Heart right ventricle (tissue), 16 donors: ENCODE data around the gene ENO2. TPM values are rescaled to one million over a fixed set of nuclear protein-coding genes. Genes with fewer than 3 reads are reported as not detected.

ENCODE experiments used
- ATAC-seq, 8 donors: fragments of 200-7000 bp; cut with Tn5 transposase; one replicate each; pipeline ENCODE4 v1.9.1; 2020; ENCODE audit warnings: mild to moderate bottlenecking in 8 of 8, moderate library complexity in 8 of 8, moderate number of reproducible peaks in 1 of 8
- DNase-seq, 2 donors: peaks; one replicate each; pipeline ENCODE4 v3.0.0-alpha.2; 2020
- H3K27ac ChIP-seq, 10 donors: fragments of 200-600 bp; sonication (generic) in 2 of 10; one replicate each; pipeline versions ENCODE4 v1.5.0 to v1.8.0; 2020 to 2022; ENCODE audit warnings: mild to moderate bottlenecking in 3 of 10
- H3K27me3 ChIP-seq, 7 donors: fragments of 200-600 bp; one replicate each; pipeline ENCODE4 v1.8.0; 2021 to 2022; ENCODE audit warnings: mild to moderate bottlenecking in 2 of 7
- H3K36me3 ChIP-seq, 9 donors: fragments of 200-600 bp; sonication (generic) in 1 of 9; one replicate each; pipeline versions ENCODE4 v1.5.0 to v1.8.0; 2020 to 2022; ENCODE audit warnings: mild to moderate bottlenecking in 2 of 9
- H3K4me1 ChIP-seq, 9 donors: fragments of 200-600 bp; sonication (generic) in 1 of 9; one replicate each; pipeline versions ENCODE4 v1.5.0 to v1.8.0; 2020 to 2022; ENCODE audit warnings: mild to moderate bottlenecking in 4 of 9
- H3K4me3 ChIP-seq, 10 donors: fragments of 200-600 bp; sonication (generic) in 2 of 10; one replicate each; pipeline versions ENCODE4 v1.5.0 to v1.8.0; 2020 to 2022; ENCODE audit warnings: mild to moderate bottlenecking in 7 of 10, moderate library complexity in 2 of 10
- H3K9me3 ChIP-seq, 11 donors: fragments of 200-600 bp in 10 of 11; sonication (generic) in 2 of 11; one replicate each; pipeline versions ENCODE4 v1.5.0 to v1.8.0; 2013 to 2022; ENCODE audit warnings: mild to moderate bottlenecking in 2 of 11, control low read depth in 1 of 11, moderate library complexity in 1 of 11
- CTCF ChIP-seq, 9 donors: fragments of 200-600 bp; sonication (generic) in 2 of 9; IDR thresholded peaks; one replicate each; pipeline versions ENCODE4 v1.5.0 to v1.8.0; 2021 to 2022; ENCODE audit warnings: antibody characterized with exemption in 9 of 9, mild to moderate bottlenecking in 5 of 9, moderate library complexity in 1 of 9
- WGBS, 2 donors: extraction: QIAGEN DNeasy Blood & Tissue Kit; methylation state at CpG; one replicate each; pipeline ENCODE4 v1.1.7; 2013; ENCODE audit warnings: inconsistent platforms in 1 of 2; 5-methylcytosine and 5-hydroxymethylcytosine counted together
- intact Hi-C, 10 donors: fragments of 100-400 bp; cut with DNase I; formaldehyde crosslinking; loops; one replicate each; pipeline versions ENCODE4 v1.11.1 to v1.14.2; 2022
- polyA plus RNA-seq, 2 donors: library from polyadenylated mRNA; stranded (reverse); fragments of 200-250 nt; gene quantifications; one replicate each; pipeline ENCODE4 v1.2.3, GENCODE V29; 2013
- total RNA-seq, 10 donors: library from RNA; stranded (reverse); fragmentation: NEBNext Ultra II Directional in 3 of 10; extraction: Animal tissue kit (Norgen Biotek cat#: 25700) in 3 of 10; gene quantifications; one replicate each; pipeline versions ENCODE4 v1.2.1 to v1.2.4, GENCODE V29; 2021 to 2023
- donor health status: Arrhythmogenic right ventricular cardiomyopathy.
- donor health status: ischemic (EF 13 %, LVEDD 7.1; RV severe dilation, severe dysfunction).
- donor health status: healthy with polysubstance abuse.
- donor health status: DM: no; HTN: yes; CAD: no.
- donor health status: DM: no; HTN: no; CAD: no.
- donor health status: ischemic (EF 25% LVEDD 6.9; RV normal size, moderate dysfunction).
- donor health status: ischemic (EF 25% LVEDD 5.7; RV mildly dilated, moderate dysfunction).
- donor health status: healthy.
- donor health status: DM: yes; HTN: yes; CAD: no.
- donor health status: Ischemic cardiomyopathy.
- donor health status: ischemic (EF 35%, LVEDD 5.7; RV mildly dilated, moderate dysfunction).
- donor health status: nonischemic (EF 11% LVEDD 7.7; RV severe dilation, severe dysfunction).
- donor health status: DM: yes; HTN: yes; CAD: no.
- donor health status: PGD.
- donor health status: ischemic (EF 29% LVEDD 5.4; RV normal size, mild dysfunction).
- donor health status: nonischemic (EF 23%, LVEDD 6.1; RV moderate dilation, normal function).

The ENO2 gene
- total and polyA plus RNA-seq, 12 donors = 6.3 to 68.4 (median 16.7) TPM

DNA sequence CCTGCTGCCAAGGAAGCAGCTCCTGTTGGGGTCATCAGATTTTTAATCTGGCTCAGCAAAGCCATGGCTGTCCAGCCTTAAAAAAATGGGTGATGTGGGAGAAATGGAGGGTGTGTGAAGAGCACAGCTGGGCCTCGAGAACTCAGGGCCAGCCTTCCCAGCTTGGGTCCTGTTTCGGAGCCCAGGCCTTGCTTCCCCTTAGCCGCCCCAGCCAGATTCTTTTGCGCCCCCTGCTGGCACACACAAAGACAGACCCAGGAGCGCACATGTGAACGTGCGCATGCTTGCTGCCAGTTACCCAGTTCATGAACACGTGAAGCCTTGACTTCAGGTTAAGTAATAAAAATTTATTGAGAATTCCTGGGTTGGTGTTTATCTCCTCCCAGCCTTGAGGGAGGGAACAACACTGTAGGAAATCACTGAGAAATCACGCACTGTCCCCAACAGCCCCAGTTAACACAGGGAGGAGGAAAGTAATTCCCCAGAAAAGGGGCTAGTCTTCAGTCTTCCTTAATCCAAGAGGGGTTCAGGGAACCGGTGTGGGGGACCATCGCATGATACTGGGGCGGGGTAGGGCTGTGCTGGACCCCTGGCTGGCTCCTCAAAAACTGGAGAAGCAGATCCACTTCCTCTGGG, 50.8 kb downstream of the ENO2 start:
- H3K36me3 ChIP-seq = peaks cover 0 to 54% (median 32%) of the 10 kb centered on the region in 9 donors
- no peak overlapping the region for H3K4me3 ChIP-seq
- peak overlapping the region in 9 of 10 donors; percentile 3 to 84 (median 74) for H3K27ac ChIP-seq
- intact Hi-C loops = loop anchor here in 7 of 10 donors (1.0 to 10.0 kb wide), 6 partner anchors 20 to 127 kb away; partner anchors contain the start of genes C12orf57 (in 4 of the 7), C1R (in 1 of the 7), LPCAT3 (in 1 of the 7) and SPSB2 (in 1 of the 7)
- peak; percentile 75 to 97 (median 93) for TF ChIP-seq CTCF (IDR thresholded peaks at IDR 0.05)
- peaks cover 25 to 66% (median 55%) of the 10 kb centered on the region in 9 donors for H3K4me1 ChIP-seq
- DNase-seq (peak; percentile 81 to 90), ATAC-seq (peak; percentile 56 to 83 (median 81))
- WGBS, 2 donors = 24 to 28% methylated on average over 12 of the region's 12 CpGs
- no peaks in the 10 kb centered on the region for H3K27me3 ChIP-seq
- H3K9me3 ChIP-seq = no peaks in the 10 kb centered on the region

- intact Hi-C loops = loop anchor here in 7 of 10 donors (1.0 to 10.0 kb wide), 6 partner anchors 21 to 127 kb away; partner anchors contain the start of genes C12orf57 (in 4 of the 7), C1R (in 1 of the 7), LPCAT3 (in 1 of the 7) and SPSB2 (in 1 of the 7)
- ATAC-seq (no peak), DNase-seq (no peak)
- WGBS, 2 donors = 76% methylated on average over 4 of the region's 4 CpGs
- Histone ChIP-seq H3K4me1 (peaks cover 24 to 60% (median 51%) of the 10 kb centered on the region in 9 donors), H3K9me3 (no peaks in the 10 kb centered on the region), H3K27me3 (no peaks in the 10 kb centered on the region), H3K36me3 (peaks cover 0 to 49% (median 32%) of the 10 kb centered on the region in 9 donors), H3K27ac (peak overlapping the region in 3 of 10 donors; percentile 74 to 84 (median 74)), H3K4me3 (no peak overlapping the region)
- no peak for TF ChIP-seq CTCF (IDR thresholded peaks at IDR 0.05)
These were observed 51.3 kb downstream of the ENO2 start for GRCh38 chr12:6965714-6966113.

DNA sequence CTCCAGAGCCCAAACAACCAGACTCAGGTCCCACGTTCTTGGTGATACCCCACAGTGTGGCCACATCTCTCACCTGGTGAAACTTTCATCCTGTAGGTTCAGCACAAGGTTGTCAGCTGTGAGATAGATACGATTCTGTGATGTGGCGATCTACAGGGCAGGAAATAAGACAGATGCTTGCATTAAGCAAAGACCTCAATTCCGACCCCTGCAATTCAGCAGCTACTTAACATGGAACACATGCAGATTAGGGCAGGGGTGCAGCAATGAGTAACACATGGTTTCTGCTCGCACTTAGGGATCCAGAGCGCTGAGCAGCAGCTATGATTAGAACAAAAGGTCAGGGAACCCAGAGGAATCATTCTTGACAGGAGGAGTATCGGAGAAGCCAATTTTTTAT, 52.0 kb downstream of the ENO2 start:
- TF ChIP-seq CTCF (IDR thresholded peaks at IDR 0.05) = no peak
- intact Hi-C loops = loop anchor here in 3 of 10 donors (5.0 to 10.0 kb wide), 3 partner anchors 48 to 126 kb away; partner anchors contain the start of genes C1R (in 1 of the 3), LPCAT3 (in 1 of the 3) and SPSB2 (in 1 of the 3)
- Histone ChIP-seq H3K4me1 (peaks cover 18 to 57% (median 47%) of the 10 kb centered on the region in 9 donors), H3K9me3 (no peaks in the 10 kb centered on the region), H3K27me3 (no peaks in the 10 kb centered on the region), H3K36me3 (peaks cover 0 to 48% (median 32%) of the 10 kb centered on the region in 9 donors), H3K4me3 (no peak overlapping the region), H3K27ac (no peak overlapping the region)
- 74 to 85% methylated on average over 7 of the region's 7 CpGs for WGBS, 2 donors
- ATAC-seq (no peak), DNase-seq (no peak)

GRCh38 chr12:6967651-6968100, 53.3 kb downstream of the ENO2 start:
- intact Hi-C loops = loop anchor here in 3 of 10 donors (5.0 to 10.0 kb wide), 3 partner anchors 47 to 125 kb away; partner anchors contain the start of genes C1R (in 1 of the 3), LPCAT3 (in 1 of the 3) and SPSB2 (in 1 of the 3)
- Histone ChIP-seq H3K27ac (no peak overlapping the region), H3K9me3 (no peaks in the 10 kb centered on the region), H3K4me1 (peaks cover 11 to 52% (median 40%) of the 10 kb centered on the region in 9 donors), H3K27me3 (no peaks in the 10 kb centered on the region), H3K36me3 (peaks cover 0 to 54% (median 32%) of the 10 kb centered on the region in 9 donors), H3K4me3 (no peak overlapping the region)
- WGBS, 2 donors = 89 to 90% methylated on average over 10 of the region's 10 CpGs
- DNase-seq (no peak), ATAC-seq (no peak)
- no peak for TF ChIP-seq CTCF (IDR thresholded peaks at IDR 0.05)
